NCI-H187 (cell line): ENCODE measurements around the gene PTPRN2.

Experiments used
- DNase-seq, 2 experiments: peaks; one replicate each; lab custom pipeline; 2025; lab: John Stamatoyannopoulos, UW

The PTPRN2 gene

DNA sequence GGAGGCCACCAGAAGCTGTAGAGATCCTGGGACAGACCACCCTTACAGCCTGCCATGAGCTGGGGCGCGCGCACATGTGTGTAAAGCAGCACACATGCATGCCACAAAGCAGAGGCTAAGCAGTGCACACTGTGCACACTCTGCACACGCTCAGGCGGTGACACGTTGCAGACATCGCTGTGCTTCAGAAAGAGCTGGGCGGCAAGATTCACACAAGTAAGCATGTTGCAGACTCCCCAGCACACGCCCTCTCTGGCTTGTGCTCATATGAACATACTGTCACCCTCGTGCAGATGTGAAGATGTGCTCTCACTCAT is 772.0 kb downstream of the PTPRN2 start:
- DNase-seq, result no peak

DNA sequence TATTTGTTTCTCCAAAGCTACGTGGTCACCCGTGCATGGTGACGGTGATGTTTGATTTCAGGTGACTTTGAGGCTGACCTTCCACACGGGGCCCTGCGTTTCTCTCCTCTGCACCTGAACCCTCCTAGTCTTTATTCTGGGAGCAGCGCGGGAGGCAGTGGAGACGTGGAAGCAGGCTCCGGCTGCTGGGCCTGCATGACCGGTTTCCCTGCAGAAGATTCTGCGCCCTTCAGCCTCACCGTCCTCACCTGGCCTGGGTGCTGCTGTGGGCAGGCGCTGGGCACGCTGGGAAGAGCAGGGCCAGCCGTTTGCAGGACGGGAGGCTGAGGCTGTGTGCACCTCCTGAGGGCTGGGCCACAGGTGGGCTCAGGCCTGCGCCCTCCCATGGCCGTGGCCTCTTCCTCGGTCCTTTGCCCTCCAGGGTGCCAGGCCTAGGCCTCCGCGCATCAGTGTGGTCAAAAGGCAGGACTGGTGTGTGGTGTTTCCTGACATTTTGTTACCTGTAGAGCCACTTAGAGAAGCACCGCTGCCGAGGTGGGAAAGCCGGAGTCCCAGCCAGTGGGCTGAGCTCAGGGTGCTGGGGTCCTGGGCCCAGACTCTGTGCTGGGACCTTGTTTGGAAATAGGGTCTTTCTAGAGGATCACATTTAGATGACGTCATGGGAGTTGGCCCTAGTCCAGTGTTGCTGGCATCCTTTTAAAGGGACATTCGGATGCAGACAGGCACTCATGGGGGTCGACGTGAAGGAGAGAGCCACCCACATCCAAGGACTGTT is 772.5 kb downstream of the PTPRN2 start:
- no peak for DNase-seq

DNA sequence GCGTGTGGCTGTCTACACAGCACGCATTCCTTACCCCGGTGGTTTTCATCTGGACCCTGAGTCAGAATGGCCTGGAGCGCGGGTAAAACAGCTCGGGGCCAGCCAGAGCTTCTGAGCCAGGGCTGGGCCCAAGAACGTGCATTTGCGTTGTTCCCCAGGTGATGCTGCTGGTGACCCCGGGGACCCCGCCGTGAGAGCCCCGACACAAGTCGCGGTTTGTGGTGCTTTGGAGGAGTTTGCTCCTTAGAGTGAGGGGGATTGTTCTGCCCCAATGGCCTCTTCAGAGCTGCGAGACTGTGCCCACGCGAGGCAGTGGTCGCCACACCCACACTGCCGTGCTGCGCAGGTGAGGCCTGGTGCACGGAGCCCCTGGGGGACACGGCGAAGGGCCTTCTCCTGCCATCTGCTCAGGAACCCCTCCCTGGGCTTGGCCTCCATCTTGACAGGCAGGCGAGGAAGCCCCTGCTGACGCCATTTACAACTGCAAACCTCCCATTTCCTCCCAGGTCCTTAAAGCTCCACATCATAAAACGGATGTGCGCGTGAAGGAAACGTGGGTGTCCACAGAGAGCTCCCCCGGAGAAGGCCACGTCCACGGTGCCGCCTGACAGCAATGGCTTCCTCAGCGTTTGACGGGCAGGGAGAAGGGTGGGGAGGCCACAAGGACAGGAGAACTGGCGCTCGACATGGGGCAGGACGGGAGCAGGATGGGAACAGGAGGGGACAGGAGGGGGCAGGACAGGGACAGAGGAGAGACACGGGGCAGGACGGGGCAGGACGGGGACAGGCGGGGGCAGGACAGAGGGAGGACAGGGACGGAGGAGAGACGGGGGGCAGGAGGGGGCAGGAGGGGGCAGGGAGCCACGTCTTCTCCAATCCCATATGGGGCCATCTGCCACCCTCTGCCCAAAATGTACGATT is 773.6 kb downstream of the PTPRN2 start:
- DNase-seq, result no peak

DNA sequence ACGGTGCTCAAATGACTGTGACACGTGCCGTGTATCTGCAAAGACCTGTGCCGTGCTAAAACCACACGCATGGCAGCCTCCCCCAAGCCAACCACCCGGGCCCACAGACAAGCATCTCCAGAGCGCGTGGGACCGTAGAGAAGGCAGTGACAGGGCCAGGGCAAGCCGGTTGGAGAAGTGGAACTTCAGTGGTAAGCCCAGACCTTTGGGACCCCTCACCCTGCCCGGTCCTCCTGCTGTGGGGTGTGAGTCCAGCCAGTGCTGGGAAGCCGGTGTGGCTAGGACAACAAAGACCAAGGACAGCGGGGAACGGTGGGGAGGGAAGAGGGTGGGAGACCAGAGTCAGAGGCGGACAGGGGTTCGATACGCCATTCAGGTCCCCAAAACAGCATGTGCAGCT is 774.6 kb downstream of the PTPRN2 start:
- DNase-seq, result no peak

DNA sequence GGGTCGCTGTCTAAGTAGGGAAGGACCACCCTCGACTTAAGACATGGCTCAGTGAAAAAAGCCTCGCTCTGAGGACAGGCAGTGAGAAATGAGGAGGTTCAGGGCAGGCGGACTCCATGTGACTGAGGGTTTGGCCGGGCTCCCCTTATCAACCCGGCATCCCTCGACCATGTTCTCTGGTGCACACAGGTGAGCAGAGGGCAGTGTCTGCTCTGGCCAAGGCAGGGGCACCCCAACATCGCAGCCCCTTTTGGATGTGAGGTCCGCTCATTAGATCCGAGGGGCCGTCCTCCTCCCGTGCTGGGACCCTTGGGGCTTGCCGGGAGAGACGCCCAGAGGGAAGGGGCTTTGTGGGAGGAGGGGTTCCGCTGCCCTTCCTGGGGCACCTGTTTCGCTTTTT is 775.7 kb downstream of the PTPRN2 start:
- no peak for DNase-seq

DNA sequence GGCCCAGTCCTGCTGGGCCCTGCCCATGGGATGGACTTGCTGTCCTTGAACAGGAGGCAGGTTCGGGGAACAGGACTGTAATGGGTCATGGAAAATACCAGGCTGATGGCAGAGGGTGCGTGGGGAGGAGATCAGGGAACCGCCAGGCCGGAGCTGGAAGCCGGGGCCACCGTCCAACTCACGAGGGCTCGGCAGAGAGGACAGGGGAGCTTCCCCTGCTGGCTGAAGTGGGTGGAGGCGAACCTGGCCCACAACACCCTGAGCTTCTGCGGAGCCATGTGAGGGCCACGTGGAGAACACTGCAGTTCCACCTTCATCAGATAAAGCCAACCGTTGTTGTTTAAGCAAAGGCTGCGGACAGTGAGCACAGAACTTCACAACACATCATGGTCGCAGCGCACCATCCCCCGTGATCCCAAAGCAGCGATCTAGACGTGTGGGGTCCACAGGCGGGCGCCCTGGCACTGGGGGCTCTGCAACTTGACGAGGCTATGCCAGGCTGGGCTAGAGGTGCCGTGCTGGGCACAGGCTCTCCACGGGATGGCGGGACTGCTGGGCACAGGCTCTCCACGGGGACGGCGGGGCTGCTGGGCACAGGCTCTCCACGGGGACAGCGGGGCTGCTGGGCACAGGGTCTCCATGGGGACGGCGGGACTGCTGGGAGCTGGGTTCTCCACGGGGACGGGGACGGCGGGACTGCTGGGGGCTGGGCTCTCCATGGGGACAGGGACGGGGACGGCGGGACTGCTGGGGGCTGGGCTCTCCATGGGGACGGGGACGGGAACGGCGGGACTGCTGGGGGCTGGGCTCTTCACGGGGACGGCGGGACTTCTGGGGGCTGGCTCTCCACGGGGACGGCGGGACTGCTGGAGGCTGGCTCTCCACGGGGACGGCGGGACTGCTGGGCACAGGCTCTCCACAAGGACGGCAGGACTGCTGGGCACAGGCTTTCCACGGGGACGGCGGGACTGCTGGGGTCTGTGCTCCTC is 777.5 kb downstream of the PTPRN2 start:
- no peak for DNase-seq

DNA sequence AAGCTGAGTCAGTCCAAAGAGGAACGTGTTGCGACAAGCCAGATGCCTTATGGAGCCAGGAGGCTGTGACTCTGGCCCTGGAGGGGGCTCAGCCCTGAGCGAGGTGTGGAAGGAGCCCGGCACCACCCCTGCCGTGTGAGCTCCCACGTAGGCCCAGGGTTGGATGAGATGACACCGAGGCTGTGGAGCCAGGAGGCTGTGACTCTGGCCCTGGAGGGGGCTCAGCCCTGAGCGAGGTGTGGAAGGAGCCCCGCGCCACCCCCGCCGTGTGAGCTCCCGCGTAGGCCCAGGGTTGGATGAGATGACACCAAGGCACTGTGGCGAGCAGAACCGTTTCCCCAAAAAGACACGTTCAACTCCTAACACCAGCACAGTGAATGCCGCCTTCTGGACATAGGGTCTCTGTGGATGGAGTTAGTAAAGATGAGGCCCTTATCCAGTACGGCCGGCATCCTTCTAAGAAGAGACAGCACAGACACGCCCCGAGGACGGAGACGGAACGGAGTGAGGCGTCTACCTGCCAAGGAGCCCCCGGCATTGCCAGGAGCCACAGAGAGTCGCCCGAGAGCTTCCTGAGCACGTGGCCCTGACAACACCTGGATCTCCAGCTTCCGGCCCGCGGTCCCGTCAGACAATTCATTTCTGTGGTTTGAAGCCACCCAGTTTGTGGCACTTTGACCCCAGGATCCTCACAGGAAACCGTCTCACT is 778.3 kb downstream of the PTPRN2 start:
- DNase-seq, result no peak

DNA sequence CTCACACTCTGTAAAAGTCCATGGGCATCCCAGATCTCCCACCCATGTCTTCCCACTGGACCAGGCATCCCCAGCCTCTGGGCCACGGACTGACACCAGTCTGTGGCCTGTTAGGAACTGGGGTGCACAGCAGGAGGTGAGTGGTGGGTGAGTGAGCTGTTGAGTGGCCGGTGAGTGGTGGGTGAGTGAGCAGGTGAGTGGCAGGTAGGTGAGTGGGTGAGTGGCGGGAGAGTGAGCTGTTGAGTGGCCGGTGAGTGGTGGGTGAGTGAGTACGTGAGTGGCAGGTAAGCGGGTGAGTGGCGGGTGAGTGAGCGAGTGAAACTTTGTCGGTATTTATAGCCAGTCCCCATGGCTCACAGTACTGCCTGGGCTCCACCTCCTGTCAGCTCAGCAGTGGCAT is 779.6 kb downstream of the PTPRN2 start:
- no peak for DNase-seq

DNA sequence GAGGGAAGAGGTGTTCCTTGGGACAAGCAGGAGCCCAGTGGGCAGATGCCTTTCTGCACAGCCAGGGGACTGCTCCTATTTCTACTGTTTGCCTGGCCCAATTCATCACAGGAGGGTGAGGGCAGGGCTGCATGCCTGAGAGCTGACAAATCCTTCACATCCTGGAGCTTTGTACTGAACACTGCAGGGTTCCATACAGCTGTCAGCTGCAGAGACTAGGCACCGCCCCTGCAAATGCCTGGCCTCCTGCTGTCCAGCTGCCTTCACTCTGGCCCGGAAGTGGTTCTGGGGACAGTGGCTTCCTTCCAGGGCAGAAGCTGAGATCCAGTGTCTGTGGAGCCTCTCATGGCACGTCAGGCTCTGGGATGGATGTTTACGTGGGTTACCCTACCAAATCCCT is 780.1 kb downstream of the PTPRN2 start:
- DNase-seq, result no peak

DNA sequence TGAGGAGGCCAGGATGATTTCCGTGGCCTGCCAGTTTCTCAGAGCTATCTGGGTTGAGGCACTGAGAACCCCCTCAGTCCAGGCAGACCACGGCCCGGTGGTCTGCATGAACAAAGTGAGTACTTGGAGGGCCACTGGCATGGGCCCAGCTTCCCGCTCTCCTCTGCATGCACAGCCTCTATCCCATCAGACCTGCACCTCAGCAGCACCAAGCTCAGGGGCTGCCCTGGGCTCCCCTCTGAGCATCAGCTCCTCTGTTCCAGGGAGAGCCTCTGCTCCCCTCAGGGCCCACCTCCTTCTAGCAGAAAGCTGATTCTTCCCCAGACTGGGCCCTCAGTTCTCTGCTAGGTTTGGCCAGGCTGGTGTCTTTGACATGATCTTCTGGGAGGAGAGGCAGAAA is 780.9 kb downstream of the PTPRN2 start:
- no peak for DNase-seq

DNA sequence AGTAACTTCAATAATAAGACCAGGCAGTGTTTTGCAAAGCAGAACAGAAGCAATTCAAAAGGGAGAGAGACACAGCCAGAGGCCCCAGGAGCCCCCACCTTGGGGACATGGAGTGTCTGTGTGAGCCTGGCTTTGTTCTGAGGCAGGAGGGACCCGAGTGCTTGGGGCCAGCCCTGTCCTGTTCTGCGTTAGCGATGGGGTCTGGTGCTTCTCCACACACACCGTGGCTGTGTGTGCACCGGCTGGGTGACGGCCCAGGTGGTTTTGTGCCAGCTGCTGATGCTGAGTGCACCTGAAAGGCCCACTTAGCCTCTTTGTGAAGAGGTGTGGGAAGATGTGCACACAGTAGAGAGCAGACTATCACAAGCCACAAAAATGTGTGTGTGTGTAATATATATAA is 781.9 kb downstream of the PTPRN2 start:
- DNase-seq, result peak; percentile 89 to 91

DNA sequence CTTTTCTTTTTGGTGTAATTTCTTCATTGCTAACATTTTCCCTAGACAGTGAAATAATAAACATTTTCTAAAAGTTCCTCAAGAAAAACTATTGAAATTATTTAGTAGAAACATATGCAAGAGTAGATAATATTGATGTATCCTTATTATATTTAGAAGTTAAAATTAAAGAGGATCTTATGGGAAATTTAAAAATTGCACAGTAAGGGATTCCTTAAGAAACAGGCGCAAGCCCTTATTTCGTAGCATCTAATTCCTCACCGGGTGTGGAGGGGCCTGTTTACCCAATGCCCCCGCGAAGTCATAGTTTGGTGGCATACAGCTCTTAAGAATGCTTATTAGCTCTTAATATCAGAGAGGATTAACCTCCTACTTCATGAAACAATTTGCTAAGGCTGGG is 783.7 kb downstream of the PTPRN2 start:
- no peak for DNase-seq

DNA sequence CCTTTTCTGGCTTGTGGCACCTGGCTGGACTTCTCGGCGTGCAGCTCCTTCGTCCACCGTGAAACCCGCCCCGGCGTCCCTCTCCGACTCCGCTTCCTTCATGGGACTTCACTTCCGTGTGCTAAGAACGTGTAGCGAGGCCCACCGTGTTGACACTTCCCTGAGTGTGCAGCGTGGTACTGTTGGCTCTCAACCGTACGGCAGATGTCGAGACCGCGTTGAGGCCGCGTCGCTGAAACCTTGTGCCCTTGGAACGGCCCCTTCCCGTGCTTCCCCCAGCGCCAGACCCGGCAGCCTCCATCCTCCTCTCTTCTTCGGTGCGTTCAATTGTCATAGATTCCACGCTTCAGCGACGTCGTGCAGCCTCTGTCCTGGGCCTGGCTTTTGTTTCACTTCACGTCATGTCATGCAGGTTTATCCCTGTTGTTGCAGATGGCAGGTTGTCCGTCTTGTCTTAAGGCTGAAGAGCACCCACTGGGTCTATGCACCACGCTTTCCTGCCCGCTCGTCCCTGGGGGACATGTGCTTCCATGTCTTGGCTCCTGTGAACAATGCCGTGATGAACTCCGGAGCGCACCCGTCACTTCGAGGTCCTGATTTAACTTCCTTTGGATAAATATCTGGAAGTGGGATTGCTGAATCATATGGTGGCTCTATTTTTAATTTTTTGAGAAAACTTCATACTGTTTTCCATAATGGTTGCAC is 785.5 kb downstream of the PTPRN2 start:
- DNase-seq, result no peak

DNA sequence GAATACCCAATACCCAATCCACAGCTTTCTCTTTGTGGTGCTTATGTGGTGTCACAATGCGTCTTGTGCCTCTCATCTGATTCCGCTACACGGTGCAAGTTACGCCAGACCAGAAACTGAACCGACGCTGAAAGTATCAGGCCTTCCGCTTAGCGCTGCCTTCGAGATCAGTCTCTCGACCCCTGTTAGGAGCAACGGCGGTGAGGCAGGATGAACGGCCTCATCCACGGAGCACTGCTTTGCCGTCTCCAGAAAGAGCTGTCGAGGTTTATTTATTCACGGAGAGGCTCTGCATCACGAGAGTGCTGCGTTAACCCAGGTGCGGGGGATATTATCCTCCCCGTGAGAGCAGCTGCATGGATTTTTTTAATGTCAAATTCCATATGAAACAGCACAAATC is 786.5 kb downstream of the PTPRN2 start:
- no peak for DNase-seq

DNA sequence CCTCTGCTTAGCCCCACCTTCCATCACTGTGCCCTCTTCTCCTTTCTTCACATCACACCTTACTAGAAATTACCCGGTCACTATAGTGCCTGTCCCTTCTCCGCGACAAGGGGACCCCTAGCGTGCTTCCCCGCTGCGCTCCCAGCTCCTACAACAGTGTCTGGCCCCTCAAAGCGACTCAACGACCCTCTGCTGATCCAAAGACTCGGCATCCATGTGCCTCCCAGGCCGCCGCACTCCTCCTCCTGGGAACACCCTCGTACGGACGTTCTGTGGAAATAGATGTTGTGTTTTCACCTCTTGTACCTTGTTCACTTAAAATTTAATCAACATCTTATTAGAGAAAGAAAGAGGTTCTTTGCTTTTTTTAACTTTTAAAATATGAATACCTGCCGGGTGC is 787.3 kb downstream of the PTPRN2 start:
- no peak for DNase-seq

DNA sequence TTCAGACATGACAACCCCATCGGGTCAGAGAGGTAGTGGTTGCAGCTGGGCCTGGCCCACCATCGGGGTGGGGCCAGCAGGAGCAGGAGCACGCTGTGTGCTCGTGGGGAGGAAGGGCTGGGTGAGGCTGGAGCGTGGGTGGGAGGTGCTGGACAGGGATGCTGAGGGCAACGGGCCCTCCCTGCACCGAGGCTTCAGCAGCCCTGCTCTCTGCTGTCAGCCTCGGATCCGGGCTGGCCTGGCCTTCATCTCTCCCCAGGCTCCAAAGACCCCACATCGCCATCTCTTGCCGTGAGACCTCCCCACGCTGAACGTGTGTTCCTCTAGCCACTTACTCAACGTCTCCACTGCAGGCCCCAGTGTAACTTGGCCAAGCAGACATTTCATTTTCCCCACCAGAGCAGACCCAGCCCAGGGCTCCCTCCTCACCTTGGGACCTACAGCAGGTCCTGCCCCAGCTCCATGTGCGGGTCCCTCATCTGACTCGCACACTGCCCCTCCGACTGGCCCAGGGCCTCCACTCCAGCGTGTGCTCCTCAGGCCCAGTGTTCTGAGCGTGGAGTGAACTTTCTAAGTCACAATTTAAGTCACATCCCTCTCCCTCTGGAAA is 788.4 kb downstream of the PTPRN2 start:
- no peak for DNase-seq

DNA sequence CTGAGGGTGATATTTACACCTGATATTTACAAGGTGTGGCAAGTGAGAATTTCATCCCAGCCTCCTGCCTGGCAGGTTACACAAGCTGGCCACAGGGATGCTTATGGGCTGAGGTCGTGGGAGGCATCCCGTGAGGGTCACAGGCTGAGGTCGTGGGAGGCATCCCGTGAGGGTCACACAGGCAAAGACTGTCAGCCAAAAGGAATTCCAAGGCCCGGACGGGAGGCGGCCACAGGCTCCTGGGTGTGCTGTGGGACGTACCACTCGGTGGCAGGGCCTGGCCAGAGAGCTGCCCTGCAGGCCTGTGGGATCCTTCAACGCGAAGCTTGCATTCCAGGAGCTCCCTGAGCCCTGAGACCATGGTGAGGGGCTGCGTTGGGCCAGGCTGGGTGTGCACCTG is 790.3 kb downstream of the PTPRN2 start:
- DNase-seq, result no peak

DNA sequence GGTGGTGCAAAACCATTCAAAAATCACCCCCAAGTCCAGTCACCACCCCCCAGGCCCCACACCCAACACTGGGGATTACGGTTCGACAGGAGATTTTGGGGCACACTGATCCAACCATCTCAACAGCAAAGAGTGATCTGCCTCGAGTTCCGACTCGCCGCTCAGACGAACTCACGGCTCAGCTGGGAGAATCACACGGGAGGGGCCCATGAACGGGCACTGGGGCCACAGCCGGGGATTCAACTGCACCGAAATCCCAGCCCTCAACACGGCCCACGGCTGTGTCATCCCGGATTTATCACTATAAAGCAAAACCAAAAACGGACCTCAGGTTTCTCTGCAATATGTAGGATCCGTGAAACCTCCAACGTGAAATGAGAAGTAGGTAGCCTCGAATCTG is 790.8 kb downstream of the PTPRN2 start:
- no peak for DNase-seq

DNA sequence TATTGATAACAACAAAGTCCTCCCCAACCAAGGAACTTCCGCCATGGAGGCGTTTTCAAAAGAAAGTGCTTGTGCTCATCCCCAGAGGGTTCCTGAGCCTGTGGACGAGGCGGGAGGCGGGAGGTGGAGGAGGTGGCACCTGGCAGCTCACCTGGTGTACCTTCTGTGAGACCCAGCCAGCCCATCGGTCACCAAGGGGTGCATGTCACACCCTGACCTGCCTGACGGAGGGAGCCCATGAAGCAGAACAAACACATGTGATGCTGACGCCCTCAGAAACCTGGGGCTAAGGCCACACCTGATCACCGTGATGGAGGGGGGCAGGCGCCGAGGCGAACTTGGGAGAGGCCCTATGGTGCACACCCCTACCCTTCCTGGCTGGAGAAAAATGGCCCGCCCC is 792.0 kb downstream of the PTPRN2 start:
- DNase-seq, result peak; percentile 31 to 60

DNA sequence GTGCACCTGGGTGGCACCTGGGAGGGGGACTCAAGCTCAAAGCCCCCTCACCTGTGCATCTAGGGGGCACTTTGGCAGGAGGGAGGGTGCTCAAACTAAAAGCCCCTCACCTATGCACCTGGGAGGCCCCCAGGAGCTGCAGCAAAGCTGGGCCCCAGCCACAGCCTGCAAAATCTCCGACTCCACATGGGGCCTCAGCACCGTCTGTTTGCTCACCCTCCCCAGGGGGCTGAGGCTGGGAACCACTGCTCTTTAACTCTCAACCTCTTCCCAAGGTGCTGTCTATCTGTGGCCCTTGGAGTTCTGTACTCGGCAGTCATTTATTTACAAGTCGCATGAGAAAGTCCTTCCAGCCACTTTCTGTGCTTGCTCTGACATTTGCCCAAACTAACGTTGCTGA is 792.4 kb downstream of the PTPRN2 start:
- DNase-seq, result no peak

DNA sequence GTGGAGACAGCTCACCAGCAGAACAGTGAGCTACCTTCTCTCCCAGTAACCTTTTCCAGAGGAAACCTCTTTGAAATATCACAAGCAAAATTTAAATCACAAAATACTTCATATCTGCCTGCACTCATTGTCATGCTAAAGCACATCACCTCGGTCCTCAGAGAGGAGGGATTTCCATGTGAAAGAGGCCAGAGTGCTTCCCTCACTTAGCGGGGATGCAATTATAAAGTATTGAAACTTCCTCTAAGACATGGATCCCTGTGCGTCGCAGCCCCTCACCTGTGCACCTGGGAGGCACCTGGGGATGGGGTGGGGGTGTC is 792.9 kb downstream of the PTPRN2 start:
- no peak for DNase-seq
